Adrenal gland (tissue), 12 donors: Measurements from ENCODE around the gene SLC10A3. TPM values are rescaled to one million over a fixed set of nuclear protein-coding genes. Genes with fewer than 3 reads are reported as not detected.

Source experiments
- DNase-seq, 7 donors: peaks; one replicate each; pipeline ENCODE4 v3.0.0-alpha.2; 2019 to 2020
- H3K27ac ChIP-seq, 5 donors: fragments of 200-600 bp; sonication (generic) in 4 of 5; 1 replicate in 3 of 5; 2 replicates in 2 of 5; pipeline versions ENCODE4 v1.5.1 to v1.8.0; 2016 to 2020; ENCODE audit warnings: mild to moderate bottlenecking in 1 of 5
- H3K27me3 ChIP-seq: fragments of 200-600 bp; 2 replicates; pipeline ENCODE4 v1.8.0; 2021
- H3K36me3 ChIP-seq, 2 donors: fragments of 200-600 bp; replicated peaks in 1 of 2; 1 replicate in 1 of 2; 2 replicates in 1 of 2; pipeline versions ENCODE4 v1.5.1 to v1.8.0; 2018 to 2022
- H3K4me1 ChIP-seq, 2 donors: fragments of 200-600 bp; replicated peaks in 1 of 2; 1 replicate in 1 of 2; 2 replicates in 1 of 2; pipeline versions ENCODE4 v1.5.1 to v1.8.0; 2018 to 2021
- H3K4me3 ChIP-seq, 4 donors: fragments of 200-600 bp; sonication (generic) in 3 of 4; one replicate each; pipeline ENCODE4 v1.5.1; 2016 to 2018
- H3K9me3 ChIP-seq, 3 donors: fragments of 200-600 bp; sonication (generic) in 1 of 3; replicated peaks in 1 of 3; 1 replicate in 2 of 3; 2 replicates in 1 of 3; pipeline versions ENCODE4 v1.5.1 to v1.8.0; 2016 to 2021
- POLR2A ChIP-seq, 2 donors: fragments of 450-650 bp; IDR thresholded peaks; one replicate each; pipeline ENCODE4 v1.6.1; 2017; ENCODE audit warnings: antibody characterized with exemption in 2 of 2, mild to moderate bottlenecking in 2 of 2, moderate library complexity in 1 of 2
- WGBS, 4 donors: extraction: QIAGEN DNeasy Blood & Tissue Kit in 2 of 4; methylation state at CpG; one replicate each; pipeline versions ENCODE4 v1.1.5 to v1.1.7; 2013 to 2017; 5-methylcytosine and 5-hydroxymethylcytosine counted together
- intact Hi-C, 2 donors: fragments of 100-400 bp; cut with DNase I; formaldehyde crosslinking; loops; one replicate each; pipeline versions ENCODE4 v1.14.1 to v1.15.0; 2022 to 2023
- polyA plus RNA-seq, 3 donors: library from polyadenylated mRNA; stranded (reverse); fragments of 200-250 nt in 2 of 3; fragments of 350-450 nt in 1 of 3; fragmentation: Illumina TruSeq in 1 of 3; extraction: RNeasy Lipid Tissue Mini Kit (QIAGEN cat#74804) in 1 of 3; gene quantifications; one replicate each; pipeline ENCODE4 v1.2.3, GENCODE V29; 2013 to 2014
- total RNA-seq, 9 donors: library from RNA; depleted of rRNA in 4 of 9; stranded (reverse); fragments of >200 nt in 4 of 9; fragments of 120-200 nt in 1 of 9; fragmentation: NEBNext Ultra II Directional in 1 of 9; extraction: Animal tissue kit (Norgen Biotek cat#: 25700) in 1 of 9; gene quantifications; one replicate each; pipeline versions ENCODE4 v1.1.0 to v1.2.4, GENCODE V29; 2013 to 2023
- TF ChIP-seq, protein P1 (sequence below), 6 experiments: fragments of 450-650 bp in 4 of 6; fragments of 200-600 bp in 2 of 6; sonication (generic) in 1 of 6; IDR thresholded peaks; 1 replicate in 5 of 6; 2 replicates in 1 of 6; pipeline versions ENCODE4 v1.5.1 to v1.8.0; 2016 to 2021; ENCODE audit warnings: antibody characterized with exemption in 6 of 6, mild to moderate bottlenecking in 2 of 6, moderate library complexity in 1 of 6
- donor health status: healthy with polysubstance abuse.
- donor health status: Bipolar disorder and iron deficiency.
- donor health status: DM: yes; HTN: yes; CAD: no.
- donor health status: DM: no; HTN: no; CAD: no.
- donor health status: DM: no; HTN: no; CAD: no.
- donor health status: DM: yes; HTN: yes; CAD: no.

Gene SLC10A3
- total and polyA plus RNA-seq, 12 donors = 8.7 to 33.4 (median 27.8) TPM

DNA sequence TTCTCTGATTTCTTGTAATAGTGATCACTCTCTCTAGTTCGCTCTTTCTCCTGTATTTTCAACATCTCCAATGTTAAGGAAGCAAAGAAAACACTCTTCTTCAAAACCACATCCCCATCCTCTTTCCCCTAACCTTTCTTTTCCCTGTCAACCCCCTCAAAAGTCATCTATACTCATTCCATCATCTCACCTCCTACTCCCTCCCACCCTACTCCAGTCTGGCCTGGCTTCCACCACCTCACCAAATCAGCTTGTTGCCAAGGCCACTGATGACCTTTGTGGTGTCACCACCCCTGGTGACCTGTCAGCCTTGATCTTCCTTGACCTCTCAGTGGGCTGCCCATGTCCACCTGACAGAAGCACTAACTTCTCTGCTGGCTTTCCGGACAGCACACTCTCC lies 23.3 kb upstream of the SLC10A3 start:
- DNase-seq = no peak
- intact Hi-C loops = no loop called here
- Histone ChIP-seq H3K36me3 (no peaks in the 10 kb centered on the region), H3K27me3 (no peaks in the 10 kb centered on the region), H3K9me3 (no peaks in the 10 kb centered on the region), H3K4me1 (peaks cover 16 to 22% of the 10 kb centered on the region in 2 donors), H3K27ac (no peak overlapping the region), H3K4me3 (no peak overlapping the region)
- no peak for TF ChIP-seq POLR2A (IDR thresholded peaks at IDR 0.05)
- TF ChIP-seq, protein P1, sequence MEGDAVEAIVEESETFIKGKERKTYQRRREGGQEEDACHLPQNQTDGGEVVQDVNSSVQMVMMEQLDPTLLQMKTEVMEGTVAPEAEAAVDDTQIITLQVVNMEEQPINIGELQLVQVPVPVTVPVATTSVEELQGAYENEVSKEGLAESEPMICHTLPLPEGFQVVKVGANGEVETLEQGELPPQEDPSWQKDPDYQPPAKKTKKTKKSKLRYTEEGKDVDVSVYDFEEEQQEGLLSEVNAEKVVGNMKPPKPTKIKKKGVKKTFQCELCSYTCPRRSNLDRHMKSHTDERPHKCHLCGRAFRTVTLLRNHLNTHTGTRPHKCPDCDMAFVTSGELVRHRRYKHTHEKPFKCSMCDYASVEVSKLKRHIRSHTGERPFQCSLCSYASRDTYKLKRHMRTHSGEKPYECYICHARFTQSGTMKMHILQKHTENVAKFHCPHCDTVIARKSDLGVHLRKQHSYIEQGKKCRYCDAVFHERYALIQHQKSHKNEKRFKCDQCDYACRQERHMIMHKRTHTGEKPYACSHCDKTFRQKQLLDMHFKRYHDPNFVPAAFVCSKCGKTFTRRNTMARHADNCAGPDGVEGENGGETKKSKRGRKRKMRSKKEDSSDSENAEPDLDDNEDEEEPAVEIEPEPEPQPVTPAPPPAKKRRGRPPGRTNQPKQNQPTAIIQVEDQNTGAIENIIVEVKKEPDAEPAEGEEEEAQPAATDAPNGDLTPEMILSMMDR (IDR thresholded peaks at IDR 0.05) = no peak
- WGBS, 4 donors = 71 to 97% (median 85%) methylated on average over 2 of the region's 2 CpGs

DNA sequence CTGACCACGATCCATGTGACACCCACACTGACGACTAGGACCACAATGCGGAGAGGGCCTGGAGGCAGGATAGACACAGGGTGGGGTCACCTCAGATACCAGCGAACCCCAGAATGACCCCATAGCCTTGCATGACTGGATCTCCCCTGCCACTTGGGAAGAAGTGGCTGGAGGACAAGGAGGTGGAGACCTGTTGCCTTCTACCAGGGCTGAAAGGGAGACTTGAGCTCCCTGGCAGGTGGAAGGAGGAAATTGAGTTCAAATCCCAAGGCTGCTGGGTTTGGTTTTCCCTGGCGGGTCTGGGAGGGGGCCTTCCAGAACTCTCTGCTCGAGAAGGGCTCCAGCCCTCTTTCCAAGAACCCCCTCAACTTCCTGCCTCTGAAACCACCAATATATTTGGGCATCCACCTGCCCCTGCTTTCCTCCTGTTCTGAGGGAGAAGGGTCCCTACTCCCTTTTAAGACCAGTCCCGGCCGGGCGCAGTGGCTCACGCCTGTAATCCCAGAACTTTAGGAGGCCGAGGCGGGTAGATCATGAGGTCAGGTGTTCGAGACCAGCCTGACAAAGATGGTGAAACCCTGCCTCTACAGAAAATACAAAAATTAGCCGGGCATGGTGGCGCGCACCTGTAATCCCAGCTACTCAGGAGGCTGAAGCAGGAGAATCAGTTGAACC lies 22.6 kb upstream of the SLC10A3 start:
- 85 to 95% (median 89%) methylated on average over 6 to 16 of the region's 16 CpGs for WGBS, 4 donors
- H3K36me3 ChIP-seq = no peaks in the 10 kb centered on the region
- H3K4me3 ChIP-seq = no peak overlapping the region
- DNase-seq = no peak
- H3K9me3 ChIP-seq = no peaks in the 10 kb centered on the region
- TF ChIP-seq, protein P1 (IDR thresholded peaks at IDR 0.05) = no peak
- TF ChIP-seq POLR2A (IDR thresholded peaks at IDR 0.05) = no peak
- no peaks in the 10 kb centered on the region for H3K27me3 ChIP-seq
- intact Hi-C loops = no loop called here
- no peak overlapping the region for H3K27ac ChIP-seq
- H3K4me1 ChIP-seq = peaks cover 16 to 21% of the 10 kb centered on the region in 2 donors

DNA sequence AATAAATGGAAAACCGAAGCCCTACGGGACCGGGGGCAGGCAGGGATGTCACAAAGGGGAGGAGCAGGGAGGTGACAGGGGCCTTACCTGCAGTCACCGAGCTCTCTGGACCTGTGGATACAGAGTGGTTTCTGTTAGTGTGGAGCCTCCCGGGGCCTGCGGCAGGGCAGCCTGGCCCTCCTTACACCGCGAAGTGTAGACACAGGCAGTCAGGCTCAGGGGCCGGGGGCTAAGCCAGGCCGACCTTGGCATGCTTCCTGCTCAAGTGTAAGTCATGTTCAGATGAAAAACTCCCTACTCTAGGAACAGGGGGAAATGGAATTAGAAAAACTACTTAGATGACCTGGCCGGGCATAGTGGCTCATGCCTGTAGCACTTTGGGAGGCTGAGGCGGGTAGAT lies 21.3 kb upstream of the SLC10A3 start:
- H3K4me1 ChIP-seq = peaks cover 3 to 8% of the 10 kb centered on the region in 2 donors
- no peaks in the 10 kb centered on the region for H3K27me3 ChIP-seq
- no peak for TF ChIP-seq POLR2A (IDR thresholded peaks at IDR 0.05)
- TF ChIP-seq, protein P1 (IDR thresholded peaks at IDR 0.05) = no peak
- DNase-seq = no peak
- H3K4me3 ChIP-seq = no peak overlapping the region
- 61 to 91% (median 68%) methylated on average over 4 to 12 of the region's 12 CpGs for WGBS, 4 donors
- H3K27ac ChIP-seq = peak overlapping the region in 1 of 5 donors; percentile 77
- H3K9me3 ChIP-seq = no peaks in the 10 kb centered on the region
- H3K36me3 ChIP-seq = no peaks in the 10 kb centered on the region
- intact Hi-C loops = no loop called here

DNA sequence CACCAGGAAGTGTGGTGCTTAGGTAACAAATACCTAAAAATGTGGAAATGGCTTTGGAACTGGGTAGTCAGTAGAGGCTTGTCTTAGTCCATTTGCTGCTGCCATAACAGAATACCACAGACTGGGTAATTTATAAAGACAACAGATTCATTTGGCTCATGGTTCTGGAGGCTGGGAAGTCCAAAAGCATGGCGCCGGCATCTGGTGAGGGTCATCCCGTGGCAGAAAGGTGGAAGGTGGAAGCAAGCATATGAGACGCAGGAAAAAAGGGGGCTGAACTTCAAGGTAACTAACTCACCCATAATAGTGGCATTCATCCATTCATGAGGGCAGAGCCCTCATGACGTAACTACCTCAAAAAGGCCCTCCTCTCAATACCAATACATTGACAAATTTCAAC lies 19.0 kb upstream of the SLC10A3 start:
- H3K36me3 ChIP-seq = no peaks in the 10 kb centered on the region
- no peaks in the 10 kb centered on the region for H3K4me1 ChIP-seq
- no peak for TF ChIP-seq POLR2A (IDR thresholded peaks at IDR 0.05)
- TF ChIP-seq, protein P1 (IDR thresholded peaks at IDR 0.05) = no peak

More for the DNA sequence above, 19.0 kb upstream of the SLC10A3 start:
- Histone ChIP-seq H3K27ac (no peak overlapping the region), H3K4me3 (no peak overlapping the region), H3K27me3 (no peaks in the 10 kb centered on the region), H3K9me3 (no peaks in the 10 kb centered on the region)
- no peak for DNase-seq
- WGBS, 4 donors = 86 to 98% (median 98%) methylated on average over 5 of the region's 5 CpGs
- intact Hi-C loops = no loop called here
